ENCODE data around the gene KIRREL3.

KIRREL3 gene

DNA sequence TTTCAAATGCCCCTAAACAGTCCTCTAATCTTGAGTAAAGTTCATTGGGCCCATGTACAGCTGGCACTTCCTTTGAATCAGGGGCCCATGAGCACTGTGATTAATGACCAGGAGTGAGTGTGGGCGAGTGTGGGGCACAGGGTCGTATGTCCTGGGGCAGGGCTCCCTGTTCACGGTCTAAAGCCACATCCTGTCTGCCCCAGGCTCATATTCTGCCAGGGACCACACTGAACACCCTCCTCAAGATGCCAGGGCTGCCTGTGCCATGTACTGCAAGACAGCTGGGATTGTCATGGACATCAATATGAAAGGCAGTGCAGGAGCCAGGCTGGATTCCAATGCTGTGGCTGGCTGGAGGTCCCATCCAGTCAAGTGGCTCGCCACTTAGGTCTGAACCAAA lies 130.5 kb downstream of the KIRREL3 start:
- DNase-seq (ENCODE audit: low spot score) = no peak

DNA sequence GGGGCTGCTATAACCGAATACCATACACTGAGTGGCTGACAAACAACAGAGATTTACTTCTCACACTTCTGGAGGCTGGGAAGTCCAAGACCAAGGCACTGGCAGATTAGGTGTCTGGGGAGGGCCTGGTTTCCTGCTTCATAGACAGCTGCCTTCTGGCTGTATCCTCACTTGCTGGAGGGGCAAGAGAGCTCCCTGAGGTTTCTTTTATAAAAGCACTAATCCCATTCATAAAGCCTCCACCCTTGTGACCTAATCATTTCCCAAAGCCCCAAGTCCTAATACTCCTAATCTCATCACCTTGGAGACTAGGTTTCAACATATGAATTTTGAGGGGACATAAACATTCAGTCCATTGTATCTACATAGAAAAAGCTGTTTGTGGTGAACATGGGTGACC lies 131.8 kb downstream of the KIRREL3 start:
- DNase-seq (ENCODE audit: low spot score) = no peak

DNA sequence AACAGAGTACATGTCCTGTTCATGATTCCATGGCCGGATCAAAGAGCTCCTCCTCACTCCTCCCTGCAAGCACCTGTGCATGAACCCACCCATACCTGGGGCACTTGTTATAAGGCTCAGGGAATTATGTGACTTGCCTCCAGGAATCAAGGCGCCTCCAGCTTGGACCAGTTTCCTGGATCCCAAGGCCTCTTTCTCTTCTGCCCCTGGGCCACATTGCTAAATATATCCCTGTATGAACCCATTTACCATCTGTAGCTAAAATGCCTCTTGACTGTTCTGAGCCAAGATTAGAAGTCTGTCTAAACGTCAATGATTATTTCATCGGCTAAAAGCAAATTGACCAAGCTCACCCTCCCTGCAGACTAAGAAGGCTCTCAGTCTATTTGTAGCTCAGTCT lies 135.6 kb downstream of the KIRREL3 start:
- no peak for DNase-seq (ENCODE audit: low spot score)

DNA sequence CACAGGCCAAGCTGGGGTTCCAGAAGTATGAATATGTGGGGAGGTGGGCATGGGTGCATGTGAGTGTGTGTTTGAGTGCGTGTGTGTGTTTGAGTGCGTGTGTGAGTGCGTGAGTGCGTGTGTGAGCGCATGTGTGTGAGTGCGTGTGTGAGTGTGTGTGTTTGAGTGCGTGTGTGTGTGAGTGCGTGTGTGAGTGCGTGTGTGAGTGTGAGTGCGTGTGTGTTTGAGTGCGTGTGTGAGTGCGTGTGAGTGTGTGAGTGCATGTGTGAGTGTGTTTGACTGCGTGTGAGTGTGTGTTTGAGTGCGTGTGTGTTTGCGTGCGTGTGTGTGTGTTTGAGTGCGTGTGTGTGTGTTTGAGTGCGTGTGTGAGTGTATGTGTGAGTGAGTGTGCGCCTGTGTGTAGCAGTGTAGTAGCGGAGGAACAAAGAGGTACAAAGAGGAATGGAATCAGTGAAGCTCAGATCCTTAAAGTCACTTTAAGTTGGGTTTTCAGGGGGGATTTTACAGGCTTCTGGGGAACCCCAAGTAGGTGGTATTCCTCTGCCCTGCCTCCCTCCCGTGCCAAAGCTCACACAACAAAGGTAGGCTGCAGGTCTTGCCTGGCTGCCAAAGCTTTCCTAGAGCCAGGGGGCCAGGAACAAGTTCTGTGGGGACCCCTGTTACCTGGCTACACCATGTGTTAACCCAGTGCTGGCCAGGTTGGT lies 137.1 kb downstream of the KIRREL3 start:
- no peak for DNase-seq (ENCODE audit: low spot score)

DNA sequence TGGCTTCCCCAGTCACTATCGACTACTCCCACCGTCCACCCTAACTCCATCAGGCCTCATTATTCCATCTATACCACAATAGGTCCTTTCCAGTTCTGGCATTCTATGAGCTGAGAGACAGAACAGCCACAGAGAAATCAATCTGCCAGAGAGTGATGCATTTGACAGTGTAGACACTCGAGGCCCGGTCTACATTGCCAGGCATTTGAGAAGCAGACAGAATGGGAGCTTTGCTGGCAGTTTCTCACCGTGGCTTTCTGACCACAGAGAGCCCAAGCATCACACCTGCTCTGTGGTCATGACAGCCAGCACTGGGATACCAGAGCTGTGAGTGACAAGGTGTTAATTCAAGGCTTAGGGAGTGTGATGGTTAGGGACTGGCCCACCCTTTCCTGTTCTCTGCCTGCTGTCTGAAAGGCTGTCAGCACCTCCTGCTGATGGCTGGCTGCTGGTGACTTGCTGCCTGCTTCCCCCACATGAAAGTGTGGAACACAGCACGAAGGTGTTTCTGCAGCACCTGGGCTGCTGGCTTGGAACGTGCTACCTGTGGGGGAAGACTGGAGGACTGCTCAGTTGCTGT lies 137.8 kb downstream of the KIRREL3 start:
- DNase-seq (ENCODE audit: low spot score) = no peak

DNA sequence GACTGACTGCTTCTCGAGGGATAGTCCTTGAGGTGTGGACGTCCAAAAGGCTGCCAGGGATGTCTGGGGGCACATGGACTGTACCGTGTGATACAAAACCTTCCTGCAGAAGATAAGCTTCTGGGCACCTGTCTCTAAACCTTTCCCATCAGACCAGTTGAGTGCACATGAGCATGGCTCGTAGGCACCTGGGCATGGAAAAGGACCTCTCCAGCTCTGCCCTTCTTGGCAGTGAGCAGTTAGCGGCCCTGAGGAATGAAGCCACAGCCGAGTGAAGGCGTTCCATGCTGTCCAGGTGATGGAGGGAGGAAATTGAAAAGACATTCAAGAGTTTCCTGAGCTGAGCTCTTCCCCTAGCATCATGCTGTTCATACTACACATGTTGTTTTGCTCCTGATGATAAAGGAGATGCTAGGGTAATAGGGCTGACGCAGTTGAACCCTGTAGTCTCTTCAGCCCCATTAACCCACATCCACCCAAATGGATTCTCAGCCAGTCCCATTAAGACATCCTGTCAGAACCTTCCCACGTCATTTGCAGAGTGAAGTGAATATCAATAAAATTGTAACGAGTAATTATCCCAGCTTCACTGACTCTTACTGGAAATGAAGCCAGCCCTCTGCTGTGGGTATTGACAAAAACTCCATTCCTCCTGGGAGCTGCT lies 138.6 kb downstream of the KIRREL3 start:
- DNase-seq (ENCODE audit: low spot score) = no peak

DNA sequence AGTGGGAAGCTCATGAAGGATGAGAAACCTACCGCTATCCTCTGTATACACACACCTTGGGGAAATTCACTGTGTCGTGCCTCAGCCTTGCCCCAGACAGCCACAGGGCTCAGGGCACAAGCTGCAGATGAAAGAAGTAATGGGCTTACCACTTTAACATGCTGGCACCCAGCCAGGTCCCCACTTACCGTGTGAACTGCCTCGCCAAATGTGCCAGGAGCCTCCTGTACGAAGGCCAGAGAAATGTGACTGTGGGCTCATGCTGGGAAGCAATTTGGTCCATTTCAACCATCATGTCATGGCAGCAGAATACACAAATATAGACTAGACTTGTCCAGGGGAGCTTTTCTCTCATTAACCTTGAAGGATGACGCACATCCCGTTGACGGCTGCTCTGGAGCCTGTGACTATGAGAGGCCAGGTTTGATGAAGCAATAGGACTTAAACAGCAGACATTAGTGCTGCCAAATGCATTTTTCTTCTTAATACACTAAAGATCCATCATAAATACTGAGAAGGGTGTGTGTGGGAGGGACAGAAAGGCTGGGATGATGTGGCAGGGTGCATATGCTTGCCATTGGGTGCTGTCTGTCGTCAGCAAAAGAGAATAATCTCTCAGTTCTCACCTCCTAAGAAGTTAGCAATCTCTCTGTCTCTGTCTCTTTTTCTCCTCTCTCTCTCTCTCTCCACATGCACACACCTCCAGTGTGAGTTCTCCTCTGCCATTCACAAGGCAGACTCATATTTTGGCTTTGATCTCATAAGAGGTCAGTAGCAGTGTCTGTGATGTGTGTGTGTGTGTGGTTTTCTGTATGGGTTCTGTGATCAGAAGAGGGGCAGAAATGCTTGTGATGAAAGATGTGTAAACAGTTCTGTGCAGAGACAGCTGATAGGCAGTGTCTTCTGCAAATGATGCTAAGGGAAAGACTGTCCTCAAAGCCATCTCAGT lies 142.4 kb downstream of the KIRREL3 start:
- DNase-seq (ENCODE audit: low spot score) = no peak

DNA sequence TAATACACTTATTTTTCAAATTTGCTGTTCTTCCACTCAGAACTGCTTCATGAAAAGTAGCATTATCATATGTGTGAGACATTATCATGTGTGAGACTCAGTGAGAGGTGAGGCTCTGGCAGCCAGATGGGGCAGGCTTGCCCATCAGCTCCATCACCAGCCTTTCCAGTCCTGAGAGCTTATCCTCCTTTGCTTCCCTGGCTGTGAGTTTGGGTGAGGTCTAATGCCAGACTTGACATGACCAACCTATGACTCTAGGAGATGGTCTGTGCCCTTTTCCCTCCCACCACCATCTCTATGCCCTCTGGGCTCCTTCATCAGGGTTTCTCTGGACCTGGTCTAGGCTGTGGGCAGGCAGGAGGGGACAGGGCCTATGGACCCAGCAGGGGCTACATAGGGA lies 145.0 kb downstream of the KIRREL3 start:
- DNase-seq (ENCODE audit: low spot score) = no peak

DNA sequence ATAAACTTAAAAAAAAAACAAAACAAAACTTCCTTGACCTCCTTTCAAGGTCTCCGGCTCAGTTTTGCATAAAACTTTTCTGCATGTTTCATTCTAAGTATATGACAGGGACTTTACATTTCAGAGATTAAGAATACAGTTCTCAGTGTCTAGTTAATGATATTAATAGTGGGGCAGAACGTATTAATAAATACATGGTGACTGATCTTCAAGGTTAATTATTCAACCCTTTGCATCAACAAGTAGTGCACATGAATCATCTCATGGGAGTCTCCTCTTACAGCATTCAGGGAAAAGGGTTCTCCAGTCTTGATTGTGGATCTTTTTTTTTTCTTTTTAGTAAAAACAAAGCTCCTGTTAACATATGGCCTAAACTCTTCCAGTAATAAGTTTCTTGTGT lies 146.8 kb downstream of the KIRREL3 start:
- DNase-seq (ENCODE audit: low spot score) = no peak

DNA sequence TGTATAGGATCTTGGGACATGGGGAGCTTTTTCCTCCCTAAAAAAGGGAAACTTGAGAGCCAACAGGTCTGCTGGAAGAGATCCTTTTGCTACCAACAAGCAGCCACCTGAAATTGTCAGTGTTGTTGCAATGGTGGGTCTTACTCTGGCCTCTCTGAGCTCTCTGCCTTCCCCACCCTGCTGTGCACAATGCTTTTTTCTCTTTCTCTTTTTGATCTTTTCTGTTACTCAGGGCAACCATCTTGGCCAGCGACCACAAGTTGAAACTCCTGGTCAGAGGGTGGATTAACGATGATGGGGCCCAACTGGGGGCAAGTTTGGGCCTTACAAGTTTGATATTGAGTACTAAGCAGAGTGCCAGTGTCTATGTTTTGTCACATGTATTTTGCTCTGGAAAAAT lies 155.8 kb downstream of the KIRREL3 start:
- no peak for DNase-seq (ENCODE audit: low spot score)

DNA sequence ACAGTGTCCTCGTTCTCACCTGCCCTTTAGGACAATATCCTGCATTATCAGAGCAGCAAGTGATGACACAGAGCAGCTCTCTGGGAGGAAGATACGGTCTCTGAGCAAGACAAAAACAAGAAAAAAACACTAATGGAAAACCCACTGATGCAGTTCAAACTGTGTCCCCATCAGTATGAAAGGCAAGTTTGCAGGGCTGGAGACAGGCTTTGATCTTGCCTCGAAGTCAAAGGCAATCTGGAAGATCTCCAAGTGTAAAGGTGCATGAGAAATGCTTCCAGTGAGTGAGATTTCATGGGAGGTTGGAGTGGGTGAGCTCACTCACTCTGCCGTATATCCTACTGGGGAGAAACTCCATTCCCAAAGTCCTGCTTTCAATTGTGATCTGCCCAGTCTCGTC lies 157.5 kb downstream of the KIRREL3 start:
- DNase-seq (ENCODE audit: low spot score) = no peak

DNA sequence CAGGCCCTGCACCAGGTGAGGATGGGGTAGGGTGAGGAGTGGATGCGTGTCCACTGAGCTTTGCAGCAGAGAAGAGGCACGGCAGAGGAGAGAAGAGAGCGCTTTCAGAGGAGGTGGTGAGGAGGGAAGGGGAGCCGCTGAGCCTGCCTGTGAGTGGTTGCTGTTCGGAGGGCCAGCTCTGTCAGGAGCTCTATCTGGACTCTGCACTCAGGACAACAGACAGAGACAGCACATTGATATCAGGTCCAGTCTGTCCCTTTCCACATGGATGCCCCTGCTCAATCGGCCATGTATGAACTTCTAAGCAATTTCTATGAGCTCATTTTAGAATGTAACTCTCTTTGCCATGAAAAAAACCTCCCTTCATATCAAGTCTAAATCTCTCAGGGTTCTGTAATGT lies 158.6 kb downstream of the KIRREL3 start:
- no peak for DNase-seq (ENCODE audit: low spot score)

DNA sequence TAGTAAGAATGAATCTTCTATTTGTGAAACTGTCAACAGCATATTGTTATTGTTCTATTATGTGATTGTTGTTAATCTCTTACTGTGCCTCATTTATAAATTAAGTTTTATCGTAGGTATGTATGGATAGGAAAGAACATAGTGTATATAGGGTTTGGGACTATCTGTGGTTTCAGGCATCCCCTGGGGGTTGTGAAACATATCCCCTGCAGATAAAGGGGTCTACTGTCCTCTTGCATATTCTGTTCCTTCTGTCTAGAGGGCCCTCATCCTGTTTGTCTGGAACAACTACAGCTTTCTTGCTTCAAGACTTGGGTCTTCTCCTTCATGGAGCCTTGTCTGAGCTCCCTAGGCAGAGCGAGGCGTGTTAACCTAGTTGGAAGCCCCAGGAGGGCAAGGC lies 159.6 kb downstream of the KIRREL3 start:
- DNase-seq (ENCODE audit: low spot score) = no peak

DNA sequence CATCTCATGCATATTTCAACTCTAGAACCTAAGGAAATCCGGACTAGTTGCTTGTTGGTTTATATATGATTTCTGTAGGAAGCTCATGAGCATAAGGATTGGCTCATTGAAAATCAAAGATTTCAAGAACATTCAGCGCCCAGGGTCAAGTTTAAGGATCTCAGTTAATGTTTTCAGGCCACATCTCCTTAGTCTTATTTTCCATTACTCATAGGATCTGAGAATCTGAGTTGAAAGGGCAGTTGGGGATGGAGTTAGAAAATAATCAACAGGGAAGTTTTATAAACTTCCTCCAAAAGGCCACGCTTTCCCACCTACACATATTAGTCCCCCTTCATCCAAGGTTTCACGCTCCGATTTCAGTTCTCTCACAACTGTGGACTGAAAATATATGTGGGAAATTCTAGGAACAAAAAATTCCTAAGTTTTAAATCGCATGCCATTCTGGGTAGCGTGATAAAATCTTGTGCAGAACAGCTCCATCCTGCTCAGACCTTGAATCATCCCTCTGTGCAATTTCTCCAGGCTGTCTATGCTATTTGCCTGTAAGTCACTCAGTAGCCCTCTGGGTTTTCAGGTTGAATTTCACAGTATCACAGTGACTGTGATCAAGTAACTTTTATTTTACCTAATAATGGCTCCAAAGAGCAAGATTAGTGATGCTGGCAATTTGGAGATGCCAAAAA lies 160.2 kb downstream of the KIRREL3 start:
- no peak for DNase-seq (ENCODE audit: low spot score)

DNA sequence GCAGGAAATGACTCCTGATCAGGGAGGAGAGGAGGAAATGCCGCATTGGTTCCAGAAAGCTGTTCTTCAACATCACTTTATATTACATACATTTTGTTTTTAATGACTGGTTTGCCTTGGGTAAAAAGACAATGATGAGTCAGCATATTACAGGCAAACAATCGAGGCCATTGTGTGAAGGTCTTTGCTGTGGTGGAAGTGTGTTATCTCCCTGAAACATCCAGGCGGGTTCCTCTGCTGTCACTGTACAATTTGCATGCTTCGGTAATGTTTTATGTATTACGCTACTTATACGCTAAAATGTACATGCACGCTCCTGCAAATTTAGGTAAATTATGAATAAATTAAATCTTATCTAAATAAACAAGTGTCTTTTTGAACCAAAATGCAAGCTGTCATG lies 161.1 kb downstream of the KIRREL3 start:
- no peak for DNase-seq (ENCODE audit: low spot score)

DNA sequence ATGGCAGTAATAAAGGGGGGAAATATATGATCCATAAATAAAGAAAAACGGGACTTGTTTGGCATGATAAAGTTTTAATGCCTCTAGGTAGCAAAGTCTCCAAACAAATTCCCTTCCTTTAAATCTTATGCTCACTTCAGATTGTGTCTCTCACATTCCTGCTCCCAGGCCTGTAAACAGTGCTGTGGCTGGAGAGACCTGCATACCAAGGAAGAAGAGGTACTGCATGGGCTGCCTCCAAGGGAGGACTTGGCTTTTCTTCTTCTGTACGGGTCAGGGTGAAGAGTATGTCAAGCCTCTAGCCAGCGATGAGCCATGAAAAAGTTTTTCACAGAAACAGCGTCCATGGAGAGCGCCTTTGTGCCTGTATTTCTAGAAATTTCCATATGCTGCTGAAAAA lies 161.8 kb downstream of the KIRREL3 start:
- DNase-seq (ENCODE audit: low spot score) = no peak

DNA sequence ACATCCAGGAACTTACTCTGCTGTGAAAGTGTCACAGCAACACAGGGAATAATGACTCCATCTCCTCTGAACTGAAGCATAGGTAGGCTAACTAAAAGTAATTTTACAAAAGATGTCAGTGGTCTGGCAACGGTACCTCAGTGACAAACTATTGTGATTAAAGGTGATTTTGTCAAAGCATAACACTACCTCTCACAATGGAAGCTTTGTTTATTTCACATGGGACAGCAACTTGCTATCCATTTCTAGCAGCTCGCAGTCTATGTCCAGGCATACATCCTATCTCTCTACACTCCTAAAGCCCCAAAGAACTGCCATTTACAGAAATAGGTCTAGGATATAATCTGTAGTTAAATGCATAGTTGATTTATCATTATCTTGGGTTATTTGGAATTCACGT lies 163.0 kb downstream of the KIRREL3 start:
- DNase-seq (ENCODE audit: low spot score) = no peak

DNA sequence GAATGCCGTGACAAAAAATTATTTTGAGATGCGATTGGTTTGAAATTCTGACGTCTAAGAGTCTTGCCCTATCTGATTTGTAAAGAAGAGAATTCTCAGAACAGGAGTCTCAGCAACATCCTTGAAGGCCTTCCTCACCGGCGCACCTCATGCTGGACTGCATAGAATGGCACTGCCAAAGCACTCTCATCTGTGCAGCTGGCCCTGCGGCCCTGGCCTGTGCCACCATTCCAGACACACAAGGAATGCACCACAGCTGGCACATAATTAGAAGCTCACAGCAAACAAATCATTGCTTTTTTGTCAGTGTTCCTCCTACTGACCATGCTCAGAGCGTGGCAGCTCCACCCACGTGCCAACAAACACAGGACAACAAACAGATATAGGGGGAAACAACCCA lies 166.0 kb downstream of the KIRREL3 start:
- no peak for DNase-seq (ENCODE audit: low spot score)

DNA sequence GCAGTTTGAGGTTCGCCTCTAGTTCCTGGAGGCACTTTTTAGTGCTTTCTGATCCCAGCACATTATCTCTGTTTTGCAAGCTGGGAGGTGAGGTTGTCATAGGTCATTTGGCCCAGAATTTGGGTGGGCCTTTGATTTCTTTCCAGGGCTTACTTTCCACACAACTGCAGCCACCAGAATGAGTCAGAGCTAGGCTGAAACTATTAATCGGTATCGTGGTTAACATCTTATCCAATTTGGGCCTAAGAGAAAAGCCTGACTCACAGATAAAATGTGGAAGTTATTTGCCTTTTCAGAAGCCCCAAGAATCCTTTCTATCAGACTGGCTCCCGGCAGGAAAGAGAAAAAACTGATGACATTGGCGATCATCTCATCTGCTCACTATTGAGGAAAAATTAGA lies 166.4 kb downstream of the KIRREL3 start:
- DNase-seq (ENCODE audit: low spot score) = no peak

DNA sequence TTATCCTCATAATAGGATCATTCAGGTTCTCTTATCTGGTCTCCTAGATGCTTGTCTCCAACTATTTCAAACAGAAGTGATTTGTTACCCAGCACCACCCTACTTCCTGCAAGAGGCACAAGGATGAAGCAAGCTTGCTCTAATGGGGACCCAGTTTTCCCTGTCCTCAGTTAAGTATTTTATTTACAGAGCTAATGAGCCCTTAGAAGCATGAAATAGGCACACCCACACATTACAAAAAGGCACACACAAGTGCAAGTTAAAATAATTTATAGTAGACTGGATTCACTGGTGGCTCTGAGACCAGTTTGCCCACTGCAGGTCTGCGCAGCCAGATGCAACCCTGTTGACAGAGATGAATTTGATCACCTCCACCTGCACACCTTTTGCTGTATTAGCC lies 167.5 kb downstream of the KIRREL3 start:
- DNase-seq (ENCODE audit: low spot score) = no peak

DNA sequence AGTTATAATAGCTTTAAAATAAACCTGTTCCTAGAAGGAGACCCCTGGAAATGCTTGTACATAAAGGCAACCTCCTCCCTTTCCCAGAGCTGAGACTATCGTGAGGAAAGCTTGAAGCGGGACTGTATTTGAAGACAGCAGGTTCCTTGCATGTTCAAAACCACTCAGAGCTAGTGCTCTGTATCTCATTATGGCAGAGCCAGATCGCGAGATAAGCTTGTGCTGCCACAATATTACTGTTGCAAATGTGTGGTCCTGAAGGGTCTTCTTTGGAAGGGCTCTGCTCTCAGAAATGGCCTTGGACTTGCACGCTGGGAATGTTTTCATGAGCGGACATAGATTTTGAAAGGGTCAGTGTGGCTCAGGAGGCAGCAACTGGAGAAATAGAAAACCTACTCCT lies 168.2 kb downstream of the KIRREL3 start:
- no peak for DNase-seq (ENCODE audit: low spot score)

DNA sequence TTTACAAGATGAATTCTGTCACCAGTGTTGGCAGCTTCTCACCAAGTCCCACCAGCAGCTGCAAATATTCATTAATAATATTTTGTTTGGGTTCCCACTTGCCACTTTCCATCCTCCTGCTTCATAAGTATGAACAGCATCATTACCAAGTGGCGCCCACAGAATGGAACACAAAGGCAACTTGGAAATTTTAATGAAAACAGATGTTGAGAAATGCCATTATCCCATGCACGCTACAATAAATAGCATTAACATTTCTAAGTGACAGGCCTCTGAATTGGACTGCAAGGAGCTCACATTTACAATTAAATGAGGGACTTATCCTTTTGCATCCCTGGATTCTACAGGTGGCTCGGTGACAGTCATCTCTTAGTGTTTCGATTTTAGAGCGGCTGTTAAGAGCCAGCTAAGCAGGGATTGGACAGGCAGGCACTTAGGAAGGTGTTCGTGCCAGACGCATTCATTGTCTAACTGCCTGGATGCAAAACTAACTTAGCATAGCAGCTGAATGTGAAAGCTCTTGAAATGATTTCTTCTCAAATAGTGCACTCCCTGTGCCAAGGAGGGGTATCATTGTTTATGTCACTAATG lies 170.3 kb downstream of the KIRREL3 start:
- DNase-seq (ENCODE audit: low spot score) = no peak
